HG02885 (cell line): Measurements from ENCODE around the gene SBNO2.

Source experiments
- ATAC-seq: cut with Tn5 transposase; IDR thresholded peaks from one replicate; pipeline ENCODE4 v1.9.1; 2021; ENCODE audit warnings: mild to moderate bottlenecking; ENCODE audit not compliant: unreplicated experiment, poor library complexity

Gene SBNO2

DNA sequence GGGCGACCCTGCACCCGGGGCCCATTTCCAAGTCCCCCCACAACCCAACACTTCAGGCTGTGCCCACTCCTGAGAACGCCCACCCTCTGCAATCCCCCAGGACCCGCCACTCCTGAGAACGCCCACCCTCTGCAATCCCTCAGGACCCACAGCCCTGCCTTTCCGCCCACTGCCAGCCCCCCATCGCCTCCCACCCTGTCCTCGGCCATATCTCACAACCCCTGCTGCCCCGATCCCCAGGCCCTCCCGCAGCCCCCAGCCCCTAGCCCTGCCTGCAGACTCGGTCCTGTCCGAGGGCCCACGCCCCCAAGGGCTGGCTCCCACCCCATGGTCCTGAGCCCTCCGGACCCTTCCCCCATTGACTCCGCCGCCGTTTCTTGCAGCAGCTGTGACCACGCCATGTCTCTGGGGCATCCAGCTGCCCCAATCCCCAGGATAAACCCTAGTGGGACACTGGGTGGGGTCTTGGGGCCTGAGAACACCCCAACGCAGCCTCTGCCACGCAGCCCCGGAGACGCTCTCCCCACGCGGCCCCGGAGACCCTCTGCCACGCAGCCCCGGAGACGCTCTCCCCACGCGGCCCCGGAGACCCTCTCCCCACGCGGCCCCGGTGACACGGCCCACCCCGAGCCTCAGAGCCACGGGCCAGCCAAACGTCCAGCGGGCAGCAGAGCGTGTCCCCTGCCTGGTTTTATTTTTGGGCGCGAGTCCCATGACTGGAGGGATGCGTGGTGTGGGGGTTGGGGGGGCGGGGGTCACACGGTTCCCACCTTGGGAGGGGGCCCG lies 17.0 kb downstream of the SBNO2 start:
- no peak for ATAC-seq

DNA sequence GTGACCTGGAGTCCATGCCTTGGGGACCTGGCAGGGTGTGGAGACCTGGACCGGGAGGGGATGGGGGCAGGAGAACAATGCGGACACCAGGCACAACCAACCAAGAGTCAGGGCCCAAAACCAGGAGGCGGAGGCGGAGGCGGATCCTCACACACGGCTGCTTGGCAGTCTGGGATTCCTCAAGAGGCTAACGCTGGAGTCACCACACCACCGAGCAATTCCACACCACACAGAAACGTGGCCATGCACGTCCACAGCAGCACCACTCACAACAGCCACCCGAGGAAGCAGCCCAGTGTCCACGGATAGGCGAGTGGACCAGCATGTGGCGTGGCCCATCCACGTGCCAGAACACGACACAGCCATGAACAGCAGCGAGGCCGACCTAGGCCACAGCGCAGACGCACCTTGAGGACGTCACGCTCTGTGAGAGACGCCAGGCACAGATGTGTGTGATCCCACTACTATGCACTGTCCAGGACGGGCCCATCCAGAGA lies 17.7 kb downstream of the SBNO2 start:
- ATAC-seq = no peak

GRCh38 chr19:1155352-1156304 lies 18.4 kb downstream of the SBNO2 start:
- no peak for ATAC-seq

GRCh38 chr19:1154731-1155351 lies 19.2 kb downstream of the SBNO2 start:
- no peak for ATAC-seq

DNA sequence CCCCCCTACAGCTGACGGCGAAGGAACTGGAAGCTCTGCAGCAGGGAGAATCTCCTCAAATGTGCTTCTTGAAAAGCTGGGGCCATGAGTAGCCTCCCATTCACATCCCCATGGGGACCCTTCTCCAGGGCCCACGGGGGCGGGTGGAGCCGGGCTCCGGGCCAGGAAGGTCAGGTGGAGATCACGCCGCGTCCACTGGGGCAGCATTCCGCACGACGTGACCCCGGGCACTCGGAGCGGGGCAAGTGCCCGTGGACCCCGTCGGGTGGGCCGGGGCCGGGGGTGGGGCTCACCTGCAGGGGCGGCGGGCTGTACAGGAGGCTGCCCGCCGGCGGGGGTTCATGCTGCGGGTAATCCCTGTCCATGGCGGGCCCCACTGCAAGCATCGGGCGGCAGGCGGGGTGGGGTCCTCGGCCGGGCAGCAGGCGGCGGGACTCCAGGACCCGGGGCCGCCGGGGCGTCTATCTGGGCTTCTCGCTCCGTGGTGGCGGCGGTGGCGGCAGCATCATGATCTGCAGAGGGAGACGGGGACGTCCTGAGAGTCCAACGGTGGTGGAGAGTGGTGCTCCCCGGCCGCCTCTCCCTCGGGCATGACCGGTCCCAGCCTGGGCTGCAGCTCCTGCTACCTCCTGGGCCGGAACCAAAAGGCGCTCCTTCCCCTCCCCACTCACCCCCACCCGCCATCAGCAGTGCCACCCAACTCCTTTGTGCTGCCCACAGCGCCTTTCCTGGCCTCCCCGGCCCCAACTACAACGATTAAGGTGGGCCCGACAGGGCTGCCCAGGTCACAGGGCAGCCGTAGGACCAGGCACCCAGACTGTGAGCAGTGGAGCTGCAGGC lies 20.0 kb downstream of the SBNO2 start:
- no peak for ATAC-seq

- ATAC-seq = no peak
These were observed 22.0 kb downstream of the SBNO2 start for GRCh38 chr19:1151917-1152587.

GRCh38 chr19:1151037-1151724 lies 22.9 kb downstream of the SBNO2 start:
- no peak for ATAC-seq

- no peak for ATAC-seq
These were observed 23.6 kb downstream of the SBNO2 start for GRCh38 chr19:1150333-1151036.

DNA sequence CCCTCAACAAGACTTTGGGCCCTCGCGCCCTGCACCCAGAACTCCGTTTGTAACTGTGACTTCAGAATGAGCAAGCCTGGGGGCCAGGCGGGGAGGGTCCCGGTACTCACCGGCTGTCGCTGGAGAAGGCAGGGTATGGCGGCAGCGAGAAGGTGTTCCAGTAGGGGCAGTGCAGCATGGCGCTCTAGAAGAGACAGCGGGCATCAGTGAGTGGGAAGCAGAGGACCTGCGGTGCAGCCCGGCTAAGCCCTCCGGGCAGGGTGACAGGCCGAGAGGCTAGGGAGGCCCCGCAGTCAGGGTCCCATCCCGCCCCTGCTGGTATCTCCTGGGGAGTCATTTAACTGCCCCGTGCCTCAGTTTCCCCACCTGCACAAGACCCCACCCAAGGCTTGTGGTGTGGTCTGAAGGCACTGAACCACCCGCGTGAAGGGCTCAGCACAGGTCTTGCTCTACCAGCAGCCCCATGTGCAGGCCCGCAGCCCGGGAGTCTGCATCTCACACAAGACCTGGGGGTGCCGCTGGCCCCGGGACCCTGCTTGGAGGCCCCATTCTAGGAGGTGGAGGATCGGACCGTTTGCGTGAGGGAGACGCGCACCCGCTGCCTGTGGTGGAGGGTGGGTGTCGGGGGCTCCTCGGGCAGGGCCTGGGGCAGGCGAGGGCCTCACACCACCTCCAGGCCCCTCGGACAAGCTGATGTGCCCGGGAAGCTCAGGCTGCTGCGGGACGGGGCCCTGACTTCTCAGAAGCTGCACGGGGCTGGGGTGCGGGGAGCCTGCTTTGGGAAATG lies 24.6 kb downstream of the SBNO2 start:
- ATAC-seq = no peak

DNA sequence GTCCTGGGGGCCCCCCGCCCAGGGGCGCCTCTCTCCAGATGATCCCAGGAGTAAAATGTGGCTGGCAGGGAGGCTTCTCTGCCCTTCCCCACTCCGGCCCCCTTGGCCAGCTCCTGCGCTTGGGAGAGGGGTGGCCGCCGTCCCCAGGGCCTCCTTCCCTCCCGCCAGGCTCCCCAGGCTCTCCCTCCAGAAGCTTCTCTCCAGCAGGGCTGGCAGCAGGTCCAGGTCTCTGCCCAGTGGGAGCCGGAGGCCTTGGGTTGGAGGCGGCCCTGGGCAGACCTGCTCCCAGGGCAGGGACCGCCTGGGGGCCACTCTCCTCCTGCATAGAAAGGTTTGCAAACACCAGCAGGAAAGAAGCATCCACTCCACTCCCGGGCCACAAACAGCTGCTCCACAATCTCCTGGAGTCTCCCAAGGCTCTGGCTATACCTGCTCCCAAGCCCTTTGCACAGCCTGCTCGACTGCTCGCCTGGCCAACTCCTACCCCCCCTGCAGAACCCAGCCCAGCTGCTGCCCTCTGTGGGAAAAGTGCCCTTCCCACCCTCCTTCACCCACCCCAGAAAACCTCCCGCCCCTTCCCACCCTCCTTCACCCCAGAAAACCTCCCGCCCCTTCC lies 26.0 kb downstream of the SBNO2 start:
- ATAC-seq = no peak

DNA sequence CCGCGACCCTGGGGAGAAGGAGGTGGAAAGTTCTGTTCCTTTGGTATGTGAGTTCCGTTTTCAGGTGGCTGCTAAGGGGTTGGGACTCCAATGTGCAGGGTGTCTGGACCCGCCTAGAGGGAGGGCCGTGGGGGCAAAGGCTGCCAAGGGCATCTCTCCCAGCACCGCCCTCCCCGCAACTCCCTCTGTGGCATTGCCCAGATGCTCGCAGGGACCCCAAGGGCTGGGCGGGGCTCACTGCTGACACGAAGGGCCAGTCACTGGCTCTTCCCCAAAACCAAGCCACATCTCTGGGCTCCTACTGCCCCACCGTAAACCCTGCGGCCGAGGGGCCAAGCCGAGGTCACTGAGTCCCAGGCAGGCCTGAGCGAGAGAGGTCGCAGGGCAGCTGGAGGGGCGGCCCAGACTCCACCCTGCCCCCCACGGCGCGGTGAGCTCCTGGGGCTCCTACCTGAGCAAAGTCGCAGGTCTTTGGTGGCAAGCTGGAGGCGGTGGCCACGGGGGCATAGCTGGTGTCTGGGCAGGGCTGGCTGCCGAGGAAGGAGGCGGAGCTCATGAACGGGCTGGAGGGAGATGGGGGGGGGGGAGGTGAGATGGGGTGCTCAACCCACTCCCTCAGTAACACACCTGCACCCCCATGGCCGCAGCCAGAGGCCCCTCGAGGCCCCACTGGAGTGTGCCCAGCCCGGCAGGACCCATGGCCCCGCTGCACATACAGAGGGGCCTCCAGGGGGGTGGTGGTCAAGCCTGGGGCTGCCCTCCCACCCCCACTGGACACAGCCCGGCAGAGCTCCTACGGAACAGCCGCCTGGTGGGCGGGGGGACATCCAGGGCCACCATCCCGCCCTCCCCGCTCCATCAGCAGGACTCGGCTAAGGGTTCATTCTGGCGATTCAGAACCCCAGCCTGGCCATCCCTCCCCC lies 26.9 kb downstream of the SBNO2 start:
- no peak for ATAC-seq

- ATAC-seq = no peak
These were observed 27.7 kb downstream of the SBNO2 start for GRCh38 chr19:1146412-1146699.

DNA sequence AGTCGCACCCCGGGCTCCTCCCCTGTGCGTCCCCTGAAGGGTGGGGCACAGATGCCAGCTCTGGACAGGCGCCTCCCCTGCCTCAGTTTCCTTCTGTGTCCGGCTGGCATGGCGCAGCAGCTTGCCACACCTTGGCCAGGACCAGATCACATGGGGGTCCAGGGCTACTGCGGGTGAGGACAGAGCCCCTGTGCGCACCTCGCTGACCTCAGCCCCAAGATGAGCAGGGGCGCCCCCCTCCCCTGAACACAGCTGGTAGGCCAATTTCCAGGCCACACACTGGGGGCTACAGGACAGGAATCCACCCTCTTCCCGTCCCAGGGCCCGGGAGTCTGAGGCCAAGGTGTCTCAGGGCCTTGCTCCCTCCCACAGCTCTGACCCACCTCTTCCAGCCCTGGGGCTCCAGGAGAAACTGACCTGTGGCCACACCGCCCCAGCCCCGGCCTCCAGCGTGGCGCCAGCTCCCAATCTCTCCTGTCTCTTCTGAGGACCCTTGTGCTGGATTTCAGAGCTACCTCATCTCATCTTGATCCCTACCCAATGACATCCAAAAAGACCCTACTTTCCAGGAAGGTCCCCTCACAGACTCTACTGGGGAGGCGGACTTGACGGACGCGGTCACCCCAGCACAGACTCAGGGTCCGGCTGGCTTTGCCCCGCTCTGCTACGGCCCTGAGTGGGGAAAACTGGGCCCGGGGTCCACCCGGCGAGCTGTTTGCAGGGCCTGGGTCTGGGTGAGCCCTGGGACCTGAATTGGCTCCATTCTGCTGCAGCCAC lies 28.2 kb downstream of the SBNO2 start:
- ATAC-seq = no peak

DNA sequence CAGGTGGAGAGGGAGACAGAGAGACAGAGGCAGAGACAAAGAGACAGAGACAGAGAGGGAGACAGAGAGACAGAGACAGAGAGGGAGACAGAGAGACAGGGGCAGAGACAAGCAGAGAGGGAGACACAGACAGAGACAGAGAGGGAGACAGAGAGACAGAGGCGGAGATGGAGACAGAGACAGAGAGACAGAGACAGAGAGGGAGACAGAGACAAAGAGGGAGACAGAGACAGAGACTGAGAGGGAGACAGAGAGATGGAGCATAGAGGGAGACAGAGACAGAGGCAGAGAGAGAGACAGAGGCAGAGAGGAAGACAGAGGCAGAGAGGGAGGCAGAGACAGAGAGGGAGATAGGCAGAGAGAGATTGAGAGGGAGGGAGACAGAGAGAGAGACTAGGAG lies 29.3 kb downstream of the SBNO2 start:
- ATAC-seq = no peak

DNA sequence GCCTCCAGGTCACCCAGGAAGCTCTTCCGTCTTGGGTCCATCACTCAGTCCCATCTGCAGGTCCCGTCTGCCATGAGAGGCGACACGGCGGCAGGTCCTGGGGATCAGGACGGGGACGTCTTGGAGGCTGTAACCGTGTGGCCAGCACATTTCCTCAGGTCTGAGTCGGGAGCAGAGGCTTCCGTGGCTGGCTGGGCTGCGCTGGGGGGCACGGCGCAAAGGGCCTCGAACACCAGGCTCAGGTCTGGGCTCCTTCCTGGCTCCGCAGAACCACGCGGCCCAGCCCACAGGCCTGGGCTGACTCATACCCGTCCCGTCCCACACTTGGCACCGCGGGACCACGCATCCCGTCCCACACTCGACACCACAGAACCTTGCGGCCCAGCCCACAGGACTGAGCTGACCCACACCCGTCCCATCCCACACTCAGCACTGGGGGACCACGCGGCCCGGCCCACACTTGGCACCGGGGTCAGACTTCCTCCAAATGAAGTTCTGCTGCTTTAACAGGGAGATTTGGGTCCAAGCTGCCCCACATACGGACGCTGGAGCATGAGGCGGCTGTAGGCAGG lies 30.2 kb downstream of the SBNO2 start:
- ATAC-seq = no peak
